ENCODE measurements around the gene RELCH. TPM values are rescaled to one million over a fixed set of nuclear protein-coding genes. Genes with fewer than 3 reads are reported as not detected.

RELCH gene
- total RNA-seq, 2 experiments from 2014 or later, result 18.4 to 21.7 TPM

- H3K4me1 Mint-ChIP-seq (ENCODE audit: low read depth), result no peaks in the 10 kb centered on the region
- no peak overlapping the region for H3K4me3 Mint-ChIP-seq
- peaks cover 8% of the 10 kb centered on the region for H3K27me3 Mint-ChIP-seq
- H3K9me3 Mint-ChIP-seq, result no peaks in the 10 kb centered on the region
- H3K27ac Mint-ChIP-seq, result no peak overlapping the region
- no peak for ATAC-seq
- intact Hi-C loops (cut with micrococcal nuclease), result no loop called here
- CTCF ChIA-PET, result no interaction called here
- DNase-seq, result no peak
- no peak for TF ChIP-seq CTCF (IDR thresholded peaks at IDR 0.05)
- H3K36me3 Mint-ChIP-seq (ENCODE audit: low read depth), result no peaks in the 10 kb centered on the region
- POLR2A ChIA-PET, result no interaction called here
These were observed 161.4 kb downstream of the RELCH start for GRCh38 chr18:62348474-62348873.

- no peaks in the 10 kb centered on the region for H3K36me3 Mint-ChIP-seq (ENCODE audit: low read depth)
- CTCF ChIA-PET, result interaction anchor here (2.1 kb wide), 1 partner anchor 13 kb away, joined by 4 read pairs; no protein-coding TSS in a partner anchor
- no peak overlapping the region for H3K4me3 Mint-ChIP-seq
- no peak for TF ChIP-seq CTCF (IDR thresholded peaks at IDR 0.05)
- H3K9me3 Mint-ChIP-seq, result no peaks in the 10 kb centered on the region
- intact Hi-C loops (cut with micrococcal nuclease), result no loop called here
- no peaks in the 10 kb centered on the region for H3K4me1 Mint-ChIP-seq (ENCODE audit: low read depth)
- DNase-seq (no peak), ATAC-seq (no peak)
- peaks cover under 1% of the 10 kb centered on the region for H3K27me3 Mint-ChIP-seq
- H3K27ac Mint-ChIP-seq, result no peak overlapping the region
- POLR2A ChIA-PET, result interaction anchor here (1.1 kb wide), 1 partner anchor 14 kb away, joined by 3 read pairs; no protein-coding TSS in a partner anchor
These were observed 166.1 kb downstream of the RELCH start for GRCh38 chr18:62353170-62353569.

- Mint-ChIP-seq H3K4me1 (ENCODE audit: low read depth) (no peaks in the 10 kb centered on the region), H3K27me3 (no peaks in the 10 kb centered on the region), H3K27ac (no peak overlapping the region), H3K4me3 (no peak overlapping the region), H3K9me3 (no peaks in the 10 kb centered on the region), H3K36me3 (ENCODE audit: low read depth) (no peaks in the 10 kb centered on the region)
- CTCF ChIA-PET, result interaction anchor here (2.1 kb wide), 1 partner anchor 14 kb away, joined by 4 read pairs; no protein-coding TSS in a partner anchor
- intact Hi-C loops (cut with micrococcal nuclease), result no loop called here
- no peak for TF ChIP-seq CTCF (IDR thresholded peaks at IDR 0.05)
- POLR2A ChIA-PET, result no interaction called here
- ATAC-seq (no peak), DNase-seq (no peak)
These were observed 167.1 kb downstream of the RELCH start for GRCh38 chr18:62354151-62354550.

GRCh38 chr18:62357079-62357719, 170.1 kb downstream of the RELCH start:
- H3K4me3 Mint-ChIP-seq, result no peak overlapping the region
- no peak for TF ChIP-seq CTCF (IDR thresholded peaks at IDR 0.05)
- ChIA-PET CTCF (interaction anchor here (1.1 kb wide), 1 partner anchor 68 kb away, joined by 3 read pairs; no protein-coding TSS in a partner anchor), POLR2A (interaction anchor here (0.6 kb wide), 1 partner anchor 229 kb away, joined by 3 read pairs; no protein-coding TSS in a partner anchor)
- ATAC-seq (no peak), DNase-seq (peak; percentile 12)
- H3K36me3 Mint-ChIP-seq (ENCODE audit: low read depth), result no peaks in the 10 kb centered on the region
- H3K27ac Mint-ChIP-seq, result no peak overlapping the region
- H3K4me1 Mint-ChIP-seq (ENCODE audit: low read depth), result no peaks in the 10 kb centered on the region
- no peaks in the 10 kb centered on the region for H3K9me3 Mint-ChIP-seq
- H3K27me3 Mint-ChIP-seq, result no peaks in the 10 kb centered on the region
- intact Hi-C loops (cut with micrococcal nuclease), result no loop called here

Other genes starting within 250 kb of the RELCH start
- 10 to 100 TPM; 24.9 to 28.1 TPM for gene PIGN, start 199 bp upstream of the RELCH start, total RNA-seq
- 1 to 10 TPM; 7.3 to 8.0 TPM for gene TNFRSF11A, start 138.1 kb downstream of the RELCH start, total RNA-seq

Data from activated CD8-positive, alpha-beta T cell treated with anti-CD3 and anti-CD28 coated beads for 36 hours (primary cell).